ENCODE results near the gene KIF1B. TPM values are rescaled to one million over a fixed set of nuclear protein-coding genes. Genes with fewer than 3 reads are reported as not detected.
A peak's percentile ranks its signal among the peaks of the same experiment; 100 is the strongest.
"Not testable (repeated sequence)": the region's sequence is repeated elsewhere in the genome, so short reads cannot be mapped to it uniquely, and the experiment has no call there.

Gene KIF1B
- total RNA-seq, 4 donors from 2014 or later: 55.2 to 88.1 (median 67.0) TPM

DNA sequence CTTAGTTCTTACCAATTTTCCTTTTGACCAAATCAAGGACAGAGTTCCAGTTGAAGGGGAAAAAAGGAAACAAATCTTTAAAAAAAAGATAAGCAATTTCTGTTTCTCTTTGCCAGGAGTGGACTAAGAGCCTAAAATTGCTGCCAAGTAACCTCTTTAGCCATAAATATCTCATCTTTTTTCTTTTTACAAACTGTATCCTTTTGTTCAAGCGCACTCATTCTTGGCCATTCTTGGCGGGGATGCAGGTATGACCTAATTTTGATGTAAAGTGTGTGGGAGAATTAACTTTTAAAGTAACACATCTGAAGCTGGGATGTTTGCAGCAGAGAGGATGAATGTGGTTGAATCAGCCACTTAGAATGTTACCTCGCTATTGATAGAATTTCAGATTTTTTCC, 13.4 kb upstream of the KIF1B start:
- H3K27me3 ChIP-seq: no peaks in the 10 kb centered on the region
- no peaks in the 10 kb centered on the region for H3K9me3 ChIP-seq
- no peak overlapping the region for H3K4me3 ChIP-seq
- DNase-seq: no peak
- H3K27ac ChIP-seq: no peak overlapping the region
- H3K4me1 ChIP-seq: no peaks in the 10 kb centered on the region
- no peaks in the 10 kb centered on the region for H3K36me3 ChIP-seq
- TF ChIP-seq, protein P1, sequence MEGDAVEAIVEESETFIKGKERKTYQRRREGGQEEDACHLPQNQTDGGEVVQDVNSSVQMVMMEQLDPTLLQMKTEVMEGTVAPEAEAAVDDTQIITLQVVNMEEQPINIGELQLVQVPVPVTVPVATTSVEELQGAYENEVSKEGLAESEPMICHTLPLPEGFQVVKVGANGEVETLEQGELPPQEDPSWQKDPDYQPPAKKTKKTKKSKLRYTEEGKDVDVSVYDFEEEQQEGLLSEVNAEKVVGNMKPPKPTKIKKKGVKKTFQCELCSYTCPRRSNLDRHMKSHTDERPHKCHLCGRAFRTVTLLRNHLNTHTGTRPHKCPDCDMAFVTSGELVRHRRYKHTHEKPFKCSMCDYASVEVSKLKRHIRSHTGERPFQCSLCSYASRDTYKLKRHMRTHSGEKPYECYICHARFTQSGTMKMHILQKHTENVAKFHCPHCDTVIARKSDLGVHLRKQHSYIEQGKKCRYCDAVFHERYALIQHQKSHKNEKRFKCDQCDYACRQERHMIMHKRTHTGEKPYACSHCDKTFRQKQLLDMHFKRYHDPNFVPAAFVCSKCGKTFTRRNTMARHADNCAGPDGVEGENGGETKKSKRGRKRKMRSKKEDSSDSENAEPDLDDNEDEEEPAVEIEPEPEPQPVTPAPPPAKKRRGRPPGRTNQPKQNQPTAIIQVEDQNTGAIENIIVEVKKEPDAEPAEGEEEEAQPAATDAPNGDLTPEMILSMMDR (IDR thresholded peaks at IDR 0.05): no peak
- TF ChIP-seq POLR2A (IDR thresholded peaks at IDR 0.05): no peak

DNA sequence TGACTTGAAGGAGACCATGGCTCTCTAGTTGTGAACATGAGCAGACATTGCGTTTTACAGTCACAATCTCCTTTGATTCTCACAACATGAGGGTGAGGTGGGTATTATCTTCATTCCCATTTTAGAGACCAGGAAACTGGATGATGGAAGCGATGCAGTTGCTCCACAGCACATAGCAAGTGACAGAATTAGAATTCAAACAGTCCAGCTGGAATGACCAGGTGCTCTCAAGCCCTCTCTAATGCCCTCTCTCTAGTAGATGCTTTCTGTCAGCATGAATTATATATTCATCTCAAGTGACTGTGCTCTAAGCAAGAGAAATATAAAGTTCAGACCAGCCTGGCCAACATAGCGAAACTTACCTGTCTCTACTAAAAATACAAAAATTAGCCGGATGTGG, 9.8 kb upstream of the KIF1B start:
- Histone ChIP-seq H3K36me3 (no peaks in the 10 kb centered on the region), H3K4me3 (no peak overlapping the region)
- no peak for TF ChIP-seq POLR2A (IDR thresholded peaks at IDR 0.05)

DNA sequence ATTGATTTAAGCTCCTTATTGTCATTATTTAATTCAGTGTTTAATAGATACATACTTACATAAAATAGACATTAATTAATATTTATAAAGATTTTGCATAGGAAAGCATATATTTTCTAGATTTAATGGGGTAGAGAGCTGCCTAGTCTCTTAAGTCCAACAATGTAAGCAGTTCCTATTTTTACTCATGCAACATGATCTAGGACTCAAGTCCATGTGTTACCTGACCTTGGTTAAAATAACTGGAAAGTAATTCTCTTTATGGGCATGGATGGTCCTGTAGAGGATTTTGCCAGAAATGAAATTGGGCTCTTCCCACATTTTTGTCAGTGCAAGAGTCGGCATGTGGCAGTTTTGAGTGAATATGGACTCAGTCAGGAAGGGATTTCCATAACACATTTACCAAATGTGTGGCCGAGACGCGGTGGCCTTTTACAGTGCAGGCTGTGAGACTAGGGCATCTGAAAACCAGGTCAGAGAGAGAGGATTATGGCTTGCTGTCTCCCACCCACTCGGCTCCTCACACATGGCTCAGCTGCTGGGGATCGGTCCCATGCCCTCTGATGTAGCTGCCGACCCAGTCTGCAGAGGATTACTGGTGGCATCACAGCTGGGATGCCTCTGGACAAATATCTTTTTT, 6.2 kb upstream of the KIF1B start:
- Histone ChIP-seq H3K4me3 (no peak overlapping the region), H3K36me3 (no peaks in the 10 kb centered on the region), H3K4me1 (no peaks in the 10 kb centered on the region), H3K27me3 (no peaks in the 10 kb centered on the region), H3K9me3 (no peaks in the 10 kb centered on the region), H3K27ac (no peak overlapping the region)
- TF ChIP-seq POLR2A (IDR thresholded peaks at IDR 0.05): no peak
- TF ChIP-seq, protein P1 (IDR thresholded peaks at IDR 0.05): no peak
- DNase-seq: no peak

More for the DNA sequence above, 9.8 kb upstream of the KIF1B start:
- Histone ChIP-seq H3K9me3 (no peaks in the 10 kb centered on the region), H3K27ac (no peak overlapping the region), H3K27me3 (no peaks in the 10 kb centered on the region), H3K4me1 (no peaks in the 10 kb centered on the region)
- DNase-seq: no peak

DNA sequence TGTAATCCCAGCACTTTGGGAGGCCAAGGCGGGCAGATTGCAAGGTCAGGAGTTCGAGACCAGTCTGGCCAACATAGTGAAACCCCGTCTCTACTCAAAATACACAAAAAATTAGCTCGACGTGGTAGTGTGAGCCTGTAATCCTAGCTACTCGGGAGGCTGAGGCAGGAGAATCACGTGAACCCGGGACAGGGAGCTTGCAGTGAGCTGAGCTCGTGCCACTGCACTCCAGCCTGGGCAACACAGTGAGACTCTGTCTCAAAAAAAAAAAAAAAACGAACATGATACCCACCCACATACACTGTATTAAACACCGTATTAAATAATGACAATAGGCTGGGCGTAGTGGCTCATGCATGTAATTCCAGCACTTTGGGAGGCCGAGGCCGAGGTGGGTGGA, 5.2 kb upstream of the KIF1B start:
- not testable (repeated sequence) for H3K27me3 ChIP-seq, H3K36me3 ChIP-seq, H3K4me1 ChIP-seq, DNase-seq, H3K27ac ChIP-seq, H3K9me3 ChIP-seq, H3K4me3 ChIP-seq

DNA sequence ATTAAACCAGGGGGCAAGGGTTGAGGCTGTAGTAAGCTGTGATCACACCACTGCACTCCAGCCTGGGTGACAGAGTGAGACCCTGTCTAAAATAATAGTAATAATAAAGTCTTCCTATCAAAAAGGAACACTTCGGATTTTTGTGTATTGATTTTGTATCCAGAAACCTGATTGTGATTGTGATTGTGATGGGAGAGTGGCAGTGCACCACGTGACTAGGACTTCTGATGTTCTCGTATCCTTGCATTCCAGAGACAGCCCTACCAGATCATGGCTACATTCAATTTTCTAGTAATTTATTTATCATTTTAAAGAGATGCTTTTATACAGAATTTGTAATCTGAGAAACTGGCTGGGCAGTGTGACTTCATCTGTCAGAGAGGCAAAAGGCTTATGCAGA, 2.6 kb upstream of the KIF1B start:
- DNase-seq: no peak
- no peak for TF ChIP-seq POLR2A (IDR thresholded peaks at IDR 0.05)
- TF ChIP-seq, protein P1 (IDR thresholded peaks at IDR 0.05): no peak
- Histone ChIP-seq H3K27ac (no peak overlapping the region), H3K4me1 (peaks cover 0 to 11% (median 2%) of the 10 kb centered on the region in 4 donors), H3K4me3 (no peak overlapping the region), H3K27me3 (no peaks in the 10 kb centered on the region), H3K9me3 (no peaks in the 10 kb centered on the region), H3K36me3 (no peaks in the 10 kb centered on the region)

DNA sequence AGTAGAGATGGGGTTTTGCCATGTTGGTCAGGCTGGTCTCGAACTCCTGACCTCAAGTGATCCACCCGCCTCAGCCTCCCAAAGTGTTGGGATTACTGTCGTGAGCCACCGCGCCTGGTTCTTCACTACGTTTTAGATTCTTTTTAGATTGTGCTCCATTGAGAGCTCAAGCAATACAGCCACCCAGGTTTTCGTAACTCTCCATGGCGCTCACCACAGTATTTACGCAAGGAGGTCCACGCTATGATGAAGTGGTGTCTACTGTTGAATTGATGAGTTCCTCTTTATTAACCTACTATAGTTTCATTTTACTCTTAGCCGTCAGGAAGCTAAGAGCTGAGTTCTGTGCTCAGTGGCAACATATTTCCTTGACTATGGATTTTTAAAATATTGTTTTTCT, 1.8 kb upstream of the KIF1B start:
- Histone ChIP-seq H3K27ac (peak overlapping the region in 1 of 4 donors; percentile 96), H3K27me3 (no peaks in the 10 kb centered on the region), H3K36me3 (no peaks in the 10 kb centered on the region), H3K4me3 (no peak overlapping the region), H3K4me1 (peaks cover 0 to 11% (median 2%) of the 10 kb centered on the region in 4 donors), H3K9me3 (no peaks in the 10 kb centered on the region)
- no peak for DNase-seq
- TF ChIP-seq, protein P1 (IDR thresholded peaks at IDR 0.05): no peak
- TF ChIP-seq POLR2A (IDR thresholded peaks at IDR 0.05): no peak

DNA sequence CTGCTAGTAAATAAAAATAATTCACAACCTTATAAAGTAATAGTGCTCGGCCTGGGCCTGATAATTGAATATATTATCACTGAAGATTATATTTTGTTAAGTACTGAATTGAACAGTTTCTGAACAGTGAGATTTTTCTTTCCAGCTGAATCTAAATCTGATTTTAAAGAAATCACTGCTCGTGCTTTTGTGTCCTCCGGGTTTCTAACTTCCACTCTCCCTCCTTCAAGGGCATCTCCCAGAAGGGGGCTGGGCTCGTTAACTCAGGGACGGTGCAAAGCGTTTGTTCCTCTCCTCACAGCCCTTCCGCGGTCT, 823 bp upstream of the KIF1B start:
- no peaks in the 10 kb centered on the region for H3K9me3 ChIP-seq
- TF ChIP-seq POLR2A (IDR thresholded peaks at IDR 0.05): no peak
- TF ChIP-seq, protein P1 (IDR thresholded peaks at IDR 0.05): no peak
- H3K4me3 ChIP-seq: peak overlapping the region; percentile 82 to 99 (median 93)

More for the DNA sequence above, 823 bp upstream of the KIF1B start:
- Histone ChIP-seq H3K27ac (peak overlapping the region; percentile 86 to 99 (median 96)), H3K27me3 (no peaks in the 10 kb centered on the region), H3K36me3 (no peaks in the 10 kb centered on the region), H3K4me1 (peaks cover 0 to 12% (median 2%) of the 10 kb centered on the region in 4 donors)
- DNase-seq: no peak

Measured in Peyer's patch (tissue), 4 donors.